Ectodermal cell (in vitro differentiated cells): ENCODE data around the gene RAC2.

Experiments used
- H3K27ac ChIP-seq: 2 replicates; pipeline ENCODE4 v1.7.0; 2013; ENCODE audit warnings: mild to moderate bottlenecking, low read depth, low read length; ENCODE audit not compliant: insufficient read depth, poor library complexity, severe bottlenecking
- H3K27me3 ChIP-seq: 2 replicates; pipeline ENCODE4 v1.7.0; 2013; ENCODE audit warnings: mild to moderate bottlenecking, low read length; ENCODE audit not compliant: insufficient read depth, control insufficient read depth, poor library complexity, severe bottlenecking
- H3K36me3 ChIP-seq: one replicate; pipeline ENCODE4 v1.7.0; 2013; ENCODE audit warnings: low read length; ENCODE audit not compliant: control insufficient read depth, insufficient read depth
- H3K4me1 ChIP-seq: one replicate; pipeline ENCODE4 v1.7.0; 2013; ENCODE audit warnings: low read length; ENCODE audit not compliant: control insufficient read depth, insufficient read depth
- H3K4me3 ChIP-seq: 2 replicates; pipeline ENCODE4 v1.7.0; 2013; ENCODE audit warnings: low read depth, low read length, control low read depth; ENCODE audit not compliant: insufficient read depth
- H3K9me3 ChIP-seq: 2 replicates; pipeline ENCODE4 v1.7.0; 2013; ENCODE audit warnings: mild to moderate bottlenecking, low read length, moderate library complexity; ENCODE audit not compliant: control insufficient read depth
- WGBS, 2 experiments: methylation state at CpG; one replicate each; pipeline ENCODE4 v1.1.7; 2013; ENCODE audit warnings: missing lambda C conversion rate in 2 of 2; 5-methylcytosine and 5-hydroxymethylcytosine counted together

Gene RAC2

GRCh38 chr22:37242395-37242918, 1.6 kb downstream of the RAC2 start:
- H3K27ac ChIP-seq = no peak overlapping the region
- H3K36me3 ChIP-seq = no peaks in the 10 kb centered on the region
- no peak overlapping the region for H3K4me3 ChIP-seq
- H3K4me1 ChIP-seq = peaks cover 5% of the 10 kb centered on the region
- H3K9me3 ChIP-seq = no peaks in the 10 kb centered on the region
- 72 to 75% methylated on average over 16 of the region's 16 CpGs for WGBS, 2 experiments
- no peaks in the 10 kb centered on the region for H3K27me3 ChIP-seq

GRCh38 chr22:37241351-37242142, 2.5 kb downstream of the RAC2 start:
- no peaks in the 10 kb centered on the region for H3K27me3 ChIP-seq
- peaks cover 5% of the 10 kb centered on the region for H3K4me1 ChIP-seq
- H3K9me3 ChIP-seq = no peaks in the 10 kb centered on the region
- 85 to 86% methylated on average over 19 of the region's 19 CpGs for WGBS, 2 experiments
- H3K4me3 ChIP-seq = no peak overlapping the region
- H3K27ac ChIP-seq = no peak overlapping the region
- no peaks in the 10 kb centered on the region for H3K36me3 ChIP-seq

GRCh38 chr22:37240941-37241320, 3.1 kb downstream of the RAC2 start:
- H3K4me1 ChIP-seq = peaks cover 5% of the 10 kb centered on the region
- no peaks in the 10 kb centered on the region for H3K36me3 ChIP-seq
- WGBS, 2 experiments = 88 to 92% methylated on average over 7 of the region's 7 CpGs
- no peak overlapping the region for H3K4me3 ChIP-seq
- H3K27me3 ChIP-seq = no peaks in the 10 kb centered on the region
- H3K9me3 ChIP-seq = no peaks in the 10 kb centered on the region
- H3K27ac ChIP-seq = no peak overlapping the region

- H3K36me3 ChIP-seq = no peaks in the 10 kb centered on the region
- peaks cover 5% of the 10 kb centered on the region for H3K4me1 ChIP-seq
- H3K4me3 ChIP-seq = no peak overlapping the region
- no peaks in the 10 kb centered on the region for H3K9me3 ChIP-seq
- WGBS, 2 experiments = 86 to 87% methylated on average over 11 of the region's 11 CpGs
- no peaks in the 10 kb centered on the region for H3K27me3 ChIP-seq
- H3K27ac ChIP-seq = no peak overlapping the region
These were observed 3.7 kb downstream of the RAC2 start for GRCh38 chr22:37240240-37240940.

- WGBS, 2 experiments = 79 to 80% methylated on average over 10 of the region's 10 CpGs
- Histone ChIP-seq H3K27me3 (no peaks in the 10 kb centered on the region), H3K27ac (no peak overlapping the region), H3K4me3 (no peak overlapping the region), H3K9me3 (no peaks in the 10 kb centered on the region), H3K36me3 (no peaks in the 10 kb centered on the region), H3K4me1 (peaks cover 5% of the 10 kb centered on the region)
These were observed 4.5 kb downstream of the RAC2 start for GRCh38 chr22:37239336-37240239.

- no peak overlapping the region for H3K4me3 ChIP-seq
- no peaks in the 10 kb centered on the region for H3K27me3 ChIP-seq
- H3K4me1 ChIP-seq = peaks cover 4% of the 10 kb centered on the region
- no peaks in the 10 kb centered on the region for H3K36me3 ChIP-seq
- no peaks in the 10 kb centered on the region for H3K9me3 ChIP-seq
- no peak overlapping the region for H3K27ac ChIP-seq
- WGBS, 2 experiments = 90 to 92% methylated on average over 20 of the region's 20 CpGs
These were observed 6.4 kb downstream of the RAC2 start for GRCh38 chr22:37237371-37238268.

GRCh38 chr22:37235897-37236607, 8.0 kb downstream of the RAC2 start:
- Histone ChIP-seq H3K9me3 (no peaks in the 10 kb centered on the region), H3K27me3 (no peaks in the 10 kb centered on the region), H3K4me1 (no peaks in the 10 kb centered on the region), H3K4me3 (no peak overlapping the region), H3K36me3 (no peaks in the 10 kb centered on the region), H3K27ac (no peak overlapping the region)
- 94 to 96% methylated on average over 3 of the region's 3 CpGs for WGBS, 2 experiments

- no peaks in the 10 kb centered on the region for H3K36me3 ChIP-seq
- no peaks in the 10 kb centered on the region for H3K27me3 ChIP-seq
- WGBS, 2 experiments = 84 to 85% methylated on average over 16 of the region's 16 CpGs
- no peaks in the 10 kb centered on the region for H3K4me1 ChIP-seq
- H3K4me3 ChIP-seq = no peak overlapping the region
- H3K27ac ChIP-seq = no peak overlapping the region
- no peaks in the 10 kb centered on the region for H3K9me3 ChIP-seq
These were observed 9.0 kb downstream of the RAC2 start for GRCh38 chr22:37234736-37235711.
